Activated B cell treated with CpG ODN at 0.5 μM for 24 hours (primary cell): ENCODE measurements around the gene AQP9. TPM values are rescaled to one million over a fixed set of nuclear protein-coding genes. Genes with fewer than 3 reads are reported as not detected.

ENCODE experiments used
- ATAC-seq: fragments of 200-7000 bp; cut with Tn5 transposase; one replicate; pipeline ENCODE4 v1.10.0; 2021; ENCODE audit warnings: low read depth, mild to moderate bottlenecking, moderate library complexity
- CTCF ChIA-PET: fragments of 350-600 bp; sonication (Branson Sonifier 250); formaldehyde crosslinking; loops from one replicate; lab custom pipeline; 2021; ENCODE audit warnings: antibody characterized with exemption; lab: Charles Lee
- POLR2A ChIA-PET: fragments of 350-600 bp; sonication (Branson Sonifier 250); formaldehyde crosslinking; loops from one replicate; lab custom pipeline; 2021; ENCODE audit warnings: antibody characterized with exemption; lab: Charles Lee
- DNase-seq: peaks from one replicate; pipeline ENCODE4 v3.0.0; 2022
- H3K27ac Mint-ChIP-seq: one replicate; pipeline ENCODE4 v1.8.0; 2020; ENCODE audit warnings: mixed read lengths
- H3K27me3 Mint-ChIP-seq: one replicate; pipeline ENCODE4 v1.8.0; 2021; ENCODE audit warnings: mixed read lengths
- H3K36me3 Mint-ChIP-seq: one replicate; pipeline ENCODE4 v1.8.0; 2021; ENCODE audit warnings: low read depth, mixed read lengths
- H3K4me1 Mint-ChIP-seq: one replicate; pipeline ENCODE4 v1.8.0; 2021; ENCODE audit warnings: mixed read lengths
- H3K4me3 Mint-ChIP-seq: one replicate; pipeline ENCODE4 v1.8.0; 2020; ENCODE audit warnings: mild to moderate bottlenecking, mixed read lengths
- H3K9me3 Mint-ChIP-seq: one replicate; pipeline ENCODE4 v1.8.0; 2020; ENCODE audit warnings: mixed read lengths
- intact Hi-C: fragments of 100-400 bp; cut with micrococcal nuclease; formaldehyde crosslinking; loops from one replicate; pipeline ENCODE4 v1.15.1; 2024
- total RNA-seq: library from RNA; stranded (reverse); gene quantifications from 2 replicates; pipeline ENCODE4 v1.2.3, GENCODE V29; 2022
- TF ChIP-seq, protein P1 (sequence below): fragments of 200-600 bp; IDR thresholded peaks from one replicate; pipeline ENCODE4 v1.8.0; 2022; ENCODE audit warnings: antibody characterized with exemption, mild to moderate bottlenecking

Gene AQP9
- total RNA-seq, 1 donor from 2014 or later: not detected

DNA sequence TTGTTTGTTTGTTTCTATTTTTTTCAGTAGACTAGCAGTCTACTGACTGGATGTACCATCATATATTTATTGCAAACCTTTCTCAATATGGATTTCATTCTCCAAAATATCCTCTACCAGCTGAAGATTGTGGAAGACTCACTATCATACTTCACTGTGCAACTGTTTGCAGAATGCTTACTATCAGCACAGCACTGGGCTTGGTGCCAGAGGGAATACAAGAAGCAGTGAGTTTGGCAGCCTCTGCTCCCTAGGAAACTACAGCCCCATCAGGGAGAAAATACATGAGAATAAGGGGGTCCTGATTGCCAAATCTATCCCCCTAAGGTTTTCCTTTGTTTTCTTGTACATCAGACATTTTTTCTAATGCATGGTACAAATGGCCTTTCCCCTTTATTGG lies 27.5 kb downstream of the AQP9 start:
- POLR2A ChIA-PET: no interaction called here
- TF ChIP-seq, protein P1, sequence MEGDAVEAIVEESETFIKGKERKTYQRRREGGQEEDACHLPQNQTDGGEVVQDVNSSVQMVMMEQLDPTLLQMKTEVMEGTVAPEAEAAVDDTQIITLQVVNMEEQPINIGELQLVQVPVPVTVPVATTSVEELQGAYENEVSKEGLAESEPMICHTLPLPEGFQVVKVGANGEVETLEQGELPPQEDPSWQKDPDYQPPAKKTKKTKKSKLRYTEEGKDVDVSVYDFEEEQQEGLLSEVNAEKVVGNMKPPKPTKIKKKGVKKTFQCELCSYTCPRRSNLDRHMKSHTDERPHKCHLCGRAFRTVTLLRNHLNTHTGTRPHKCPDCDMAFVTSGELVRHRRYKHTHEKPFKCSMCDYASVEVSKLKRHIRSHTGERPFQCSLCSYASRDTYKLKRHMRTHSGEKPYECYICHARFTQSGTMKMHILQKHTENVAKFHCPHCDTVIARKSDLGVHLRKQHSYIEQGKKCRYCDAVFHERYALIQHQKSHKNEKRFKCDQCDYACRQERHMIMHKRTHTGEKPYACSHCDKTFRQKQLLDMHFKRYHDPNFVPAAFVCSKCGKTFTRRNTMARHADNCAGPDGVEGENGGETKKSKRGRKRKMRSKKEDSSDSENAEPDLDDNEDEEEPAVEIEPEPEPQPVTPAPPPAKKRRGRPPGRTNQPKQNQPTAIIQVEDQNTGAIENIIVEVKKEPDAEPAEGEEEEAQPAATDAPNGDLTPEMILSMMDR: no peak

DNA sequence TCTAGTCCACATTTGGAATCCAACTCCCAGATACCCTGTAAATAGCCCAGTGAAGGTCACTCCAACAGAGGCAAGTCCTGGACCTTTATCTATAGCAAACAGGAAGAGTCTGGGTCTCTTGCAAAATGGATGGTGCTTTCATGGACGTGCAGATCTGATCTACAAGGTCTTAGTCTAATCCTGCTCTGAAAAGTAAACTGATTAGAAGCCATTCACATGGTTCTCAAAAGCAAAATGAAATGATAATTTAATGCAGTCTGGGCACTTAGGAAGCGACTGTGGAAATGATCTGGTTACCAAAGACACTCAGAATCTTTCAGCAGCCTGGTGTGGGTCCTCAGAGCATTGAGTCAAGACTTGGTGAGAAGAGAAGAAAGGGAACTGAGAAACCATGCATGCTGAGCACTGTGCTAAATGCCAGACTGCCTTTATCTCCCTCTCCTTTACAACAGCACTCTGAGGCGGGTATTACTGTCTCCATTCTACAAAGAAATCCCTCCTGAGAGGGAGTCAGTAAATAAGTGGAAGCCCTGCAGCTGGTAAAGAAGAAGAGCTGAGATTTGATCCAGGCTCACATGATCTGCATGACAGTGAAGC lies 29.0 kb downstream of the AQP9 start:
- Mint-ChIP-seq H3K27me3 (peaks cover 12% of the 10 kb centered on the region), H3K36me3 (no peaks in the 10 kb centered on the region), H3K27ac (no peak overlapping the region), H3K4me1 (no peaks in the 10 kb centered on the region), H3K9me3 (no peaks in the 10 kb centered on the region), H3K4me3 (no peak overlapping the region)
- DNase-seq (no peak), ATAC-seq (no peak)
- intact Hi-C loops: no loop called here
- POLR2A ChIA-PET: no interaction called here
- CTCF ChIA-PET: no interaction called here
- TF ChIP-seq, protein P1: no peak

More for the DNA sequence above, 27.5 kb downstream of the AQP9 start:
- CTCF ChIA-PET: no interaction called here
- H3K36me3 Mint-ChIP-seq: no peaks in the 10 kb centered on the region
- no peak for DNase-seq
- peaks cover 15% of the 10 kb centered on the region for H3K27me3 Mint-ChIP-seq
- H3K4me3 Mint-ChIP-seq: no peak overlapping the region
- H3K4me1 Mint-ChIP-seq: no peaks in the 10 kb centered on the region
- intact Hi-C loops: no loop called here
- H3K9me3 Mint-ChIP-seq: no peaks in the 10 kb centered on the region
- no peak overlapping the region for H3K27ac Mint-ChIP-seq
- no peak for ATAC-seq

DNA sequence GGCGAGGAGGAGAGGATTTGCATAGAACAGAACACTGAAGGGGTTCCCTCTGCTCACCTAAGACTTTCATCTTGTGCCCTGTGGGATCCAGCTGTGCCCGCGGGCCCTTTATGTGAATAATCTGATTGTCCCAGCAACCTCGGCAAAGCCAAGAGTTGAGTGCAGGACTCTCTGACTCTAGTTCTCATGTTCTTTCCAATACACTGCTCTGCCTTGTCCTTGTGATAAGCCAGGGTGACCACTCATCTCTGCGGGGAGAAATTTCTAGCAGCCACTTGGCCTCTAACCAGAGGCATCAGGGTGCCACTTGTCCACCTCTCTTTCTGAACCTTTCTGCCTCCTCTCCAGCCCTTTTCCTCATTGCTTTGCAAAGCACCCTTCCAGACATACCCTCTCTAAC lies 31.8 kb downstream of the AQP9 start:
- ATAC-seq: no peak
- no peaks in the 10 kb centered on the region for H3K4me1 Mint-ChIP-seq
- H3K27ac Mint-ChIP-seq: no peak overlapping the region
- H3K4me3 Mint-ChIP-seq: no peak overlapping the region
- no peaks in the 10 kb centered on the region for H3K36me3 Mint-ChIP-seq
- TF ChIP-seq, protein P1: no peak
- H3K9me3 Mint-ChIP-seq: no peaks in the 10 kb centered on the region
- ChIA-PET CTCF (no interaction called here), POLR2A (no interaction called here)
- intact Hi-C loops: no loop called here
- peaks cover 8% of the 10 kb centered on the region for H3K27me3 Mint-ChIP-seq
- DNase-seq: no peak

DNA sequence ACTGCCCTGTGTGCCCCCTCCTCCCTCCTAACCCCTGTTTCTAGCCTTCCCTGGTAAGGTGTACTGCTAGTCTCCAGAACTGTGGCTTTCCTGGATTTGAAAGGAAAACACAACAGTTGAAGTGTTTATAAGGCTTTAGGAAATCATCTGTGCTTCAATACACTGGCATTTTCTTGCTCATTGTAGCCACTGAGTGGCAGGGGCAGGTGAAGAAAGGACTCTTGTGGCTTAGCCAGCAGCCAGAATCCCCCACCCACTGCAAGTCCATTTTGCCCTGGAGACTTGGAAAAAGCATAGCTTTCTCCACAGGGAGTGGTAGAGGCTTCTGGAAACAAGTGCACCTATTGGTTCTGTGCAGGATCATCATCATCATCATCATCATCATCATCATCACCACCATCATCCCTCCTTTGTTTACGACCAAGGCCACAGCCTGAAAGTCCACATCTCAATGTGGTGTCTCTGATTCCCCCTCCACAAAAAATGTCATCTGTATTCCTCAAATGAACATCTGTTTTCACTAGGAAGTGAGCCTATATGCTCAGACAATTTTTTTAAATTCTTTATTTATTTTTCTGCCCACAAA lies 33.4 kb downstream of the AQP9 start:
- TF ChIP-seq, protein P1: no peak
- no peaks in the 10 kb centered on the region for H3K36me3 Mint-ChIP-seq
- ChIA-PET POLR2A (no interaction called here), CTCF (no interaction called here)
- H3K27me3 Mint-ChIP-seq: peaks cover 8% of the 10 kb centered on the region
- no peak overlapping the region for H3K4me3 Mint-ChIP-seq
- no peak overlapping the region for H3K27ac Mint-ChIP-seq
- DNase-seq: no peak
- H3K9me3 Mint-ChIP-seq: no peaks in the 10 kb centered on the region
- no peaks in the 10 kb centered on the region for H3K4me1 Mint-ChIP-seq
- intact Hi-C loops: no loop called here
- ATAC-seq: no peak

DNA sequence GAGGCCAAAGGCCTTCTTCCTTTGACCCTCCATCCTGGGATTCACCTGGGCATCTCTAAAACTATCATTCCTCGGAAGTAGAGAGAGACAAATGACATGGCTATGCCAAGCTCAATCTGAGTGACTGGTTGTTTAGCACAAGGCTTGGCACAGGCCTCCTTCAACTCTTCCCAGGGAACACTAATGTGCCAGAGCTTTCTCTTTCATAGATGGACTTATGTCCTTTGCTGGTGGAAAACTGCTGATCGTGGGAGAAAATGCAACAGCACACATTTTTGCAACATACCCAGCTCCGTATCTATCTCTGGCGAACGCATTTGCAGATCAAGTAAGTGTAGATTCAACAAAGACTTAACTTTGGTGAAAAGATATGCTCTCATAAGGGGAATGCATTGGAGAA lies 36.5 kb downstream of the AQP9 start:
- H3K27ac Mint-ChIP-seq: no peak overlapping the region
- POLR2A ChIA-PET: no interaction called here
- H3K36me3 Mint-ChIP-seq: no peaks in the 10 kb centered on the region
- ATAC-seq (no peak), DNase-seq (no peak)
- TF ChIP-seq, protein P1: no peak
- H3K9me3 Mint-ChIP-seq: no peaks in the 10 kb centered on the region
- H3K4me3 Mint-ChIP-seq: no peak overlapping the region
- intact Hi-C loops: no loop called here
- H3K27me3 Mint-ChIP-seq: peaks cover 15% of the 10 kb centered on the region
- CTCF ChIA-PET: no interaction called here
- no peaks in the 10 kb centered on the region for H3K4me1 Mint-ChIP-seq
